DND-41 (cell line): Measurements from ENCODE around the gene MARS1.

Experiments
- ATAC-seq: fragments of 200-7000 bp; cut with Tn5 transposase; 3 replicates; pipeline ENCODE4 v1.9.1; 2021; ENCODE audit warnings: low read depth; ENCODE audit not compliant: insufficient read depth
- DNase-seq: peaks from one replicate; pipeline ENCODE4 v3.0.0-alpha.2; 2020
- H2AFZ ChIP-seq: 2 replicates; pipeline ENCODE4 v1.6.0; 2012; ENCODE audit warnings: low read depth, low read length
- H3K27ac ChIP-seq: 2 replicates; pipeline ENCODE4 v1.5.1; 2012; ENCODE audit warnings: low read length, inconsistent platforms
- H3K27me3 ChIP-seq: fragments of 200-600 bp; sonication (generic); 2 replicates; pipeline ENCODE4 v1.6.0; 2012; ENCODE audit warnings: low read length, mild to moderate bottlenecking, inconsistent platforms; ENCODE audit not compliant: insufficient read depth, poor library complexity
- H3K36me3 ChIP-seq: 2 replicates; pipeline ENCODE4 v1.5.1; 2012; ENCODE audit warnings: low read length, inconsistent platforms; ENCODE audit not compliant: insufficient read depth
- H3K4me1 ChIP-seq: 2 replicates; pipeline ENCODE4 v1.5.1; 2012; ENCODE audit warnings: mild to moderate bottlenecking, low read length; ENCODE audit not compliant: insufficient read depth
- H3K4me2 ChIP-seq: 2 replicates; pipeline ENCODE4 v1.6.0; 2012; ENCODE audit warnings: mild to moderate bottlenecking, moderate library complexity, low read length, inconsistent platforms; ENCODE audit not compliant: insufficient read depth
- H3K4me3 ChIP-seq, 2 experiments: fragments of 200-600 bp in 1 of 2; shearing (Covaris generic) in 1 of 2; 2 replicates each; pipeline ENCODE4 v1.5.1; 2012 to 2016; ENCODE audit warnings: inconsistent platforms in 2 of 2, low read length in 2 of 2, mild to moderate bottlenecking in 2 of 2, low read depth in 1 of 2, moderate library complexity in 1 of 2
- H3K79me2 ChIP-seq: 2 replicates; pipeline ENCODE4 v1.6.0; 2012; ENCODE audit warnings: low read length, inconsistent platforms; ENCODE audit not compliant: insufficient read depth
- H3K9ac ChIP-seq: 2 replicates; pipeline ENCODE4 v1.6.0; 2012; ENCODE audit warnings: low read depth, mild to moderate bottlenecking, inconsistent platforms, low read length, moderate library complexity
- H3K9me3 ChIP-seq: 2 replicates; pipeline ENCODE4 v1.5.1; 2012; ENCODE audit warnings: low read length, moderate library complexity, mild to moderate bottlenecking, inconsistent platforms; ENCODE audit not compliant: insufficient read depth, severe bottlenecking
- H4K20me1 ChIP-seq: 2 replicates; pipeline ENCODE4 v1.6.0; 2012; ENCODE audit warnings: low read length; ENCODE audit not compliant: insufficient read depth
- EZH2 ChIP-seq: IDR thresholded peaks from 3 replicates; pipeline ENCODE4 v1.6.1; 2012; ENCODE audit warnings: borderline replicate concordance, low read depth, mild to moderate bottlenecking, moderate library complexity, low read length, inconsistent platforms; ENCODE audit not compliant: severe bottlenecking
- TF ChIP-seq, protein P1 (sequence below): IDR thresholded peaks from 2 replicates; pipeline ENCODE4 v1.5.1; 2012; ENCODE audit warnings: borderline replicate concordance, low read length, moderate library complexity, mild to moderate bottlenecking; ENCODE audit not compliant: poor library complexity, severe bottlenecking; ENCODE audit errors: extremely low read depth

MARS1 gene

GRCh38 chr12:57528831-57529555 lies 41.1 kb downstream of the MARS1 start:
- DNase-seq: no peak
- ATAC-seq: no peak

DNA sequence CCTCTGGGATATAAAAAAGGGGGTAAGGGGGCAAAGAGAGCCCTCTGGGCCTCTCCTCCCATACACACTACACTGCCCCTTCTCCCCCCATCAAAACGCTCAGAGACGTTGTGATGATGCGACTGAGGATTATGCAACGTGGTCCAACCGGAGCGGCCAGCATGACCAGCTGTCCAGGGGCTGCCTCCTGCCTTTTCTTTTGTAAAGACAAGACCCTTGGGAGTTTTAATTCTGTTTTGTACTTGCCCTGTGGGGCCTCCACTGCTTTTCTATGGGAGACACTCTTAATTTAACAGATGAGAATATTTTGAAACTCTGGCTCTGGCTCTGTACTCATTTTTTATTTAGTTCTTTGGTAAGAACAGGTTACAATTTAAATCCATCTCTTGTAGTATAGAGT lies 42.0 kb downstream of the MARS1 start:
- Histone ChIP-seq H3K36me3 (peaks cover 94% of the 10 kb centered on the region), H4K20me1 (peaks cover 17% of the 10 kb centered on the region)
- no peak for DNase-seq

More at GRCh38 chr12:57528831-57529555, 41.1 kb downstream of the MARS1 start:
- Histone ChIP-seq H3K4me3 (no peak overlapping the region), H4K20me1 (peaks cover 24% of the 10 kb centered on the region), H3K27ac (0 out of 2 replicates have a peak overlapping the region, but pooled peaks have one; percentile 35), H3K27me3 (no peaks in the 10 kb centered on the region), H3K4me1 (peaks cover 29% of the 10 kb centered on the region), H3K79me2 (peaks cover 40% of the 10 kb centered on the region), H3K36me3 (peaks cover 94% of the 10 kb centered on the region), H3K9ac (no peak overlapping the region), H3K9me3 (no peaks in the 10 kb centered on the region), H2AFZ (no peak overlapping the region), H3K4me2 (no peak overlapping the region)
- TF ChIP-seq EZH2: no peak
- TF ChIP-seq, protein P1, sequence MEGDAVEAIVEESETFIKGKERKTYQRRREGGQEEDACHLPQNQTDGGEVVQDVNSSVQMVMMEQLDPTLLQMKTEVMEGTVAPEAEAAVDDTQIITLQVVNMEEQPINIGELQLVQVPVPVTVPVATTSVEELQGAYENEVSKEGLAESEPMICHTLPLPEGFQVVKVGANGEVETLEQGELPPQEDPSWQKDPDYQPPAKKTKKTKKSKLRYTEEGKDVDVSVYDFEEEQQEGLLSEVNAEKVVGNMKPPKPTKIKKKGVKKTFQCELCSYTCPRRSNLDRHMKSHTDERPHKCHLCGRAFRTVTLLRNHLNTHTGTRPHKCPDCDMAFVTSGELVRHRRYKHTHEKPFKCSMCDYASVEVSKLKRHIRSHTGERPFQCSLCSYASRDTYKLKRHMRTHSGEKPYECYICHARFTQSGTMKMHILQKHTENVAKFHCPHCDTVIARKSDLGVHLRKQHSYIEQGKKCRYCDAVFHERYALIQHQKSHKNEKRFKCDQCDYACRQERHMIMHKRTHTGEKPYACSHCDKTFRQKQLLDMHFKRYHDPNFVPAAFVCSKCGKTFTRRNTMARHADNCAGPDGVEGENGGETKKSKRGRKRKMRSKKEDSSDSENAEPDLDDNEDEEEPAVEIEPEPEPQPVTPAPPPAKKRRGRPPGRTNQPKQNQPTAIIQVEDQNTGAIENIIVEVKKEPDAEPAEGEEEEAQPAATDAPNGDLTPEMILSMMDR: no peak

GRCh38 chr12:57530396-57531142 lies 42.7 kb downstream of the MARS1 start:
- no peak for TF ChIP-seq EZH2
- TF ChIP-seq, protein P1: no peak

More for the DNA sequence above, 42.0 kb downstream of the MARS1 start:
- Histone ChIP-seq H3K4me1 (peaks cover 21% of the 10 kb centered on the region), H3K79me2 (peaks cover 31% of the 10 kb centered on the region), H3K27ac (no peak overlapping the region), H3K9me3 (no peaks in the 10 kb centered on the region), H3K27me3 (no peaks in the 10 kb centered on the region), H3K9ac (no peak overlapping the region), H2AFZ (no peak overlapping the region), H3K4me2 (no peak overlapping the region), H3K4me3 (no peak overlapping the region)
- TF ChIP-seq, protein P1: no peak
- TF ChIP-seq EZH2: no peak
- ATAC-seq: no peak

More at GRCh38 chr12:57530396-57531142, 42.7 kb downstream of the MARS1 start:
- DNase-seq (no peak), ATAC-seq (no peak)
- Histone ChIP-seq H3K27ac (peak overlapping the region; percentile 28; the same call in 1 of the 2 replicates), H3K4me1 (peaks cover 13% of the 10 kb centered on the region), H3K79me2 (peaks cover 24% of the 10 kb centered on the region), H3K4me2 (no peak overlapping the region), H3K9me3 (no peaks in the 10 kb centered on the region), H2AFZ (no peak overlapping the region), H3K4me3 (no peak overlapping the region), H3K9ac (no peak overlapping the region), H3K36me3 (peaks cover 94% of the 10 kb centered on the region), H3K27me3 (no peaks in the 10 kb centered on the region), H4K20me1 (peaks cover 15% of the 10 kb centered on the region)
